Spleen (tissue), 11 donors: ENCODE measurements around the gene GGACT. TPM values are rescaled to one million over a fixed set of nuclear protein-coding genes. Genes with fewer than 3 reads are reported as not detected.
A peak's percentile ranks its signal among the peaks of the same experiment; 100 is the strongest.

Experiments
- DNase-seq: peaks from one replicate; pipeline ENCODE4 v3.0.0-alpha.2; 2020
- H3K27ac ChIP-seq, 8 donors: fragments of 200-600 bp; sonication (generic) in 7 of 8; 1 replicate in 4 of 8; 2 replicates in 4 of 8; pipeline versions ENCODE4 v1.5.0 to v1.8.0; 2016 to 2021; ENCODE audit warnings: inconsistent platforms in 4 of 8, mild to moderate bottlenecking in 4 of 8, moderate library complexity in 1 of 8
- H3K27me3 ChIP-seq, 7 donors: fragments of 200-600 bp; sonication (generic) in 6 of 7; replicated peaks in 1 of 7; 1 replicate in 4 of 7; 2 replicates in 3 of 7; pipeline versions ENCODE4 v1.5.0 to v1.8.0; 2016 to 2021; ENCODE audit warnings: inconsistent platforms in 3 of 7, mild to moderate bottlenecking in 1 of 7
- H3K36me3 ChIP-seq, 6 donors: fragments of 200-600 bp; sonication (generic) in 5 of 6; 1 replicate in 4 of 6; 2 replicates in 2 of 6; pipeline versions ENCODE4 v1.5.0 to v1.8.0; 2016 to 2021; ENCODE audit warnings: inconsistent platforms in 2 of 6
- H3K4me1 ChIP-seq, 6 donors: fragments of 200-600 bp; sonication (generic) in 5 of 6; 1 replicate in 3 of 6; 2 replicates in 3 of 6; pipeline versions ENCODE4 v1.5.0 to v1.8.0; 2016 to 2021; ENCODE audit warnings: inconsistent platforms in 3 of 6
- H3K4me3 ChIP-seq, 8 donors: fragments of 200-600 bp; sonication (generic) in 7 of 8; 1 replicate in 4 of 8; 2 replicates in 4 of 8; pipeline versions ENCODE4 v1.5.0 to v1.8.0; 2016 to 2021; ENCODE audit warnings: inconsistent platforms in 4 of 8, mild to moderate bottlenecking in 4 of 8, moderate library complexity in 2 of 8
- H3K9me3 ChIP-seq, 8 donors: fragments of 200-600 bp; sonication (generic) in 7 of 8; 1 replicate in 4 of 8; 2 replicates in 4 of 8; pipeline versions ENCODE4 v1.5.0 to v1.8.0; 2016 to 2021; ENCODE audit warnings: inconsistent platforms in 4 of 8
- CTCF ChIP-seq, 11 experiments: fragments of 200-600 bp in 7 of 11; fragments of 450-650 bp in 4 of 11; sonication (generic) in 4 of 11; IDR thresholded peaks in 8 of 11; conservative IDR thresholded peaks in 3 of 11; 1 replicate in 7 of 11; 2 replicates in 4 of 11; pipeline versions ENCODE4 v1.4.0 to v1.8.0; 2016 to 2021; ENCODE audit warnings: antibody characterized with exemption in 11 of 11, inconsistent platforms in 4 of 11, mild to moderate bottlenecking in 1 of 11
- POLR2A ChIP-seq, 3 donors: fragments of 450-650 bp; IDR thresholded peaks; one replicate each; pipeline ENCODE4 v1.5.1; 2017; ENCODE audit warnings: antibody characterized with exemption in 3 of 3, mild to moderate bottlenecking in 1 of 3
- POLR2AphosphoS5 ChIP-seq, 3 donors: sonication (generic); formaldehyde crosslinking; IDR thresholded peaks; one replicate each; pipeline ENCODE4 v1.5.1; 2017; ENCODE audit warnings: antibody characterized with exemption in 3 of 3
- whole genome bisulfite sequencing, 5 donors: extraction: QIAGEN DNeasy Blood & Tissue Kit in 3 of 5; methylation state at CpG; one replicate each; pipeline versions ENCODE4 v1.1.5 to v1.1.7; 2013 to 2018; 5-methylcytosine and 5-hydroxymethylcytosine counted together
- intact Hi-C: fragments of 100-400 bp; cut with DNase I; formaldehyde crosslinking; loops from one replicate; pipeline ENCODE4 v1.15.0; 2023; ENCODE audit warnings: low total_unique reads
- polyA plus RNA-seq, 3 donors: library from polyadenylated mRNA; stranded (reverse); fragments of 200-250 nt; gene quantifications; one replicate each; pipeline ENCODE4 v1.2.1, GENCODE V29; 2013
- total RNA-seq, 7 donors: library from RNA; depleted of rRNA in 3 of 7; stranded (reverse); fragments of >200 nt in 3 of 7; fragmentation: NEBNext Ultra II Directional in 4 of 7; extraction: Animal tissue kit (Norgen Biotek cat#: 25700) in 4 of 7; gene quantifications; one replicate each; pipeline versions ENCODE4 v1.1.0 to v1.2.1, GENCODE V29; 2016 to 2021
- donor health status: healthy with polysubstance abuse.
- donor health status: DM: no; HTN: no; CAD: no; lungs with moderate emphysema.
- donor health status: DM: no; HTN: no; CAD: no.
- donor health status: Bipolar disorder and iron deficiency.
- donor health status: healthy.
- donor health status: DM: no; HTN: no; CAD: no.
- donor health status: DM: yes; HTN: yes; CAD: no.

The GGACT gene
- total and polyA plus RNA-seq, 10 donors, result 1.9 to 19.7 (median 3.9) TPM

- Histone ChIP-seq H3K4me3 (no peak overlapping the region), H3K27me3 (no peaks in the 10 kb centered on the region), H3K9me3 (no peaks in the 10 kb centered on the region), H3K36me3 (no peaks in the 10 kb centered on the region), H3K27ac (peak overlapping the region in 7 of 8 donors; percentile 38 to 76 (median 66)), H3K4me1 (peaks cover 0 to 40% (median 7%) of the 10 kb centered on the region in 6 donors)
- 50 to 71% (median 61%) methylated on average over 8 of the region's 8 CpGs for WGBS, 5 donors
- DNase-seq, result no peak
- intact Hi-C loops, result no loop called here
- TF ChIP-seq POLR2A (IDR thresholded peaks at IDR 0.05) (no peak), CTCF (IDR thresholded peaks at IDR 0.05 in 8 of 11, conservative IDR thresholded peaks at IDR 0.05 in 3 of 11) (no peak), POLR2AphosphoS5 (IDR thresholded peaks at IDR 0.05) (no peak)
Observed at GRCh38 chr13:100491164-100491842, 97.3 kb downstream of the GGACT start.

GRCh38 chr13:100490692-100491091, 97.9 kb downstream of the GGACT start:
- Histone ChIP-seq H3K4me1 (peaks cover 0 to 40% (median 7%) of the 10 kb centered on the region in 6 donors), H3K4me3 (no peak overlapping the region), H3K27me3 (no peaks in the 10 kb centered on the region), H3K36me3 (no peaks in the 10 kb centered on the region), H3K9me3 (no peaks in the 10 kb centered on the region), H3K27ac (peak overlapping the region in 7 of 8 donors; percentile 16 to 76 (median 66))
- intact Hi-C loops, result no loop called here
- no peak for DNase-seq
- WGBS, 5 donors, result 67 to 80% (median 71%) methylated on average over 4 of the region's 4 CpGs
- TF ChIP-seq POLR2A (IDR thresholded peaks at IDR 0.05) (no peak), CTCF (IDR thresholded peaks at IDR 0.05 in 8 of 11, conservative IDR thresholded peaks at IDR 0.05 in 3 of 11) (no peak), POLR2AphosphoS5 (IDR thresholded peaks at IDR 0.05) (no peak)

GRCh38 chr13:100485265-100485664, 103.3 kb downstream of the GGACT start:
- Histone ChIP-seq H3K27me3 (no peaks in the 10 kb centered on the region), H3K4me3 (no peak overlapping the region), H3K36me3 (no peaks in the 10 kb centered on the region), H3K4me1 (peaks cover 0 to 23% (median 13%) of the 10 kb centered on the region in 6 donors), H3K9me3 (no peaks in the 10 kb centered on the region), H3K27ac (no peak overlapping the region)
- no peak for DNase-seq
- no peak for TF ChIP-seq POLR2AphosphoS5 (IDR thresholded peaks at IDR 0.05)
- no peak for TF ChIP-seq POLR2A (IDR thresholded peaks at IDR 0.05)
- no peak for TF ChIP-seq CTCF (IDR thresholded peaks at IDR 0.05 in 8 of 11, conservative IDR thresholded peaks at IDR 0.05 in 3 of 11)
- WGBS, 5 donors, result 88 to 97% (median 93%) methylated on average over 2 of the region's 2 CpGs
- intact Hi-C loops, result no loop called here

- Histone ChIP-seq H3K4me1 (peaks cover 0 to 17% (median 13%) of the 10 kb centered on the region in 6 donors), H3K36me3 (no peaks in the 10 kb centered on the region), H3K4me3 (no peak overlapping the region), H3K27me3 (no peaks in the 10 kb centered on the region), H3K9me3 (no peaks in the 10 kb centered on the region), H3K27ac (no peak overlapping the region)
- intact Hi-C loops, result no loop called here
- 73 to 85% (median 79%) methylated on average over 3 of the region's 3 CpGs for WGBS, 5 donors
- TF ChIP-seq POLR2A (IDR thresholded peaks at IDR 0.05) (no peak), CTCF (IDR thresholded peaks at IDR 0.05 in 8 of 11, conservative IDR thresholded peaks at IDR 0.05 in 3 of 11) (no peak), POLR2AphosphoS5 (IDR thresholded peaks at IDR 0.05) (no peak)
- DNase-seq, result no peak
Observed at GRCh38 chr13:100484702-100485101, 103.9 kb downstream of the GGACT start.
